Neural progenitor cell (in vitro differentiated cells): ENCODE data around the gene RCVRN.

ENCODE experiments used
- CTCF ChIP-seq: fragments of 200-600 bp; sonication (generic); IDR thresholded peaks from 2 replicates; pipeline ENCODE4 v1.5.1; 2017; ENCODE audit warnings: antibody characterized with exemption, mild to moderate bottlenecking
- EZH2 ChIP-seq: fragments of 200-600 bp; sonication (generic); IDR thresholded peaks from 2 replicates; pipeline ENCODE4 v1.6.1; 2017; ENCODE audit warnings: antibody characterized with exemption, mild to moderate bottlenecking, moderate library complexity
- EZH2phosphoT487 ChIP-seq: fragments of 200-600 bp; sonication (generic); IDR thresholded peaks from 2 replicates; pipeline ENCODE4 v1.6.1; 2017; ENCODE audit warnings: antibody characterized with exemption

- no peak for TF ChIP-seq CTCF
- TF ChIP-seq EZH2 = no peak
- TF ChIP-seq EZH2phosphoT487 = no peak
Observed at GRCh38 chr17:9883451-9883850, 21.6 kb downstream of the RCVRN start.
